Thyroid gland (tissue), 4 donors: Measurements from ENCODE around the gene MRAP. TPM values are rescaled to one million over a fixed set of nuclear protein-coding genes. Genes with fewer than 3 reads are reported as not detected.
"Not testable (repeated sequence)": the region's sequence is repeated elsewhere in the genome, so short reads cannot be mapped to it uniquely, and the experiment has no call there.

Source experiments
- DNase-seq, 2 donors: peaks; one replicate each; pipeline ENCODE4 v3.0.0-alpha.2; 2019
- H3K27ac ChIP-seq, 3 donors: fragments of 200-600 bp; sonication (generic); 1 replicate in 2 of 3; 2 replicates in 1 of 3; pipeline ENCODE4 v1.5.1; 2016 to 2019; ENCODE audit warnings: mild to moderate bottlenecking in 1 of 3, moderate library complexity in 1 of 3
- H3K27me3 ChIP-seq: fragments of 200-600 bp; sonication (generic); one replicate; pipeline ENCODE4 v1.5.1; 2019
- H3K36me3 ChIP-seq, 2 donors: fragments of 200-600 bp; sonication (generic); one replicate each; pipeline ENCODE4 v1.5.1; 2016 to 2019
- H3K4me1 ChIP-seq, 2 donors: fragments of 200-600 bp; sonication (generic); one replicate each; pipeline ENCODE4 v1.5.1; 2017 to 2019
- H3K4me3 ChIP-seq, 3 donors: fragments of 200-600 bp; sonication (generic); replicated peaks in 1 of 3; 1 replicate in 2 of 3; 2 replicates in 1 of 3; pipeline ENCODE4 v1.5.1; 2016; ENCODE audit warnings: mild to moderate bottlenecking in 1 of 3
- H3K9me3 ChIP-seq: fragments of 200-600 bp; sonication (generic); one replicate; pipeline ENCODE4 v1.5.1; 2017
- POLR2A ChIP-seq, 2 donors: fragments of 450-650 bp; IDR thresholded peaks; one replicate each; pipeline ENCODE4 v1.6.1; 2017; ENCODE audit warnings: antibody characterized with exemption in 2 of 2, mild to moderate bottlenecking in 2 of 2, moderate library complexity in 1 of 2
- WGBS, 2 donors: methylation state at CpG; one replicate each; pipeline ENCODE4 v1.1.5; 2017; 5-methylcytosine and 5-hydroxymethylcytosine counted together
- intact Hi-C: fragments of 100-400 bp; cut with DNase I; formaldehyde crosslinking; loops from one replicate; pipeline ENCODE4 v1.15.1; 2023
- total RNA-seq, 4 donors: library from RNA; depleted of rRNA; stranded (reverse); fragments of >200 nt; gene quantifications; one replicate each; pipeline ENCODE4 v1.2.3, GENCODE V29; 2016
- TF ChIP-seq, protein P1 (sequence below), 6 experiments: fragments of 200-600 bp in 3 of 6; fragments of 450-650 bp in 3 of 6; sonication (generic) in 3 of 6; IDR thresholded peaks; one replicate each; pipeline ENCODE4 v1.5.1; 2016 to 2019; ENCODE audit warnings: antibody characterized with exemption in 6 of 6, mild to moderate bottlenecking in 2 of 6, inconsistent platforms in 1 of 6, moderate library complexity in 1 of 6

Gene MRAP
- total RNA-seq, 4 donors from 2014 or later: not detected

DNA sequence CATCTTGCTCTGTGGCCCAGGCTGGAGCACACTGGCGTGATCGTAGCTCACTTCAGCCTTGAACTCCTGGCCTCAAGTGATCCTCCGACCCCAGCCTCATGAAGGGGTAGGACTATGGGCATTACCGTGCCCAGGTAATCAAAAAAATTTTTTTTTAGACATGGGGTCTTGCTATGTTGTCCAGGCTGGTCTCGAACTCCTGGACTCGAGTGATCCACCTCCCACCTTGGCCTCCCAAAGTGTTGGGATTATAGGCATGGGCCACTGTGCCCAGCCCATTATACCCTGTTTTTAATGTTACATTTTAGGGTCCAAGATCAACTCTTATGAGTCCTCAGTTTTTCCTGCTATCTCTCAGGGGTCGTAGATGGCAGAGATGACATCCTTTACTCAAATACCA lies 6.3 kb downstream of the MRAP start:
- Histone ChIP-seq H3K4me3 (no peak overlapping the region), H3K4me1 (no peaks in the 10 kb centered on the region), H3K9me3 (no peaks in the 10 kb centered on the region), H3K27ac (no peak overlapping the region), H3K36me3 (no peaks in the 10 kb centered on the region), H3K27me3 (no peaks in the 10 kb centered on the region)
- DNase-seq: no peak
- 98 to 99% methylated on average over 7 of the region's 7 CpGs for WGBS, 2 donors
- intact Hi-C loops: no loop called here
- TF ChIP-seq, protein P1, sequence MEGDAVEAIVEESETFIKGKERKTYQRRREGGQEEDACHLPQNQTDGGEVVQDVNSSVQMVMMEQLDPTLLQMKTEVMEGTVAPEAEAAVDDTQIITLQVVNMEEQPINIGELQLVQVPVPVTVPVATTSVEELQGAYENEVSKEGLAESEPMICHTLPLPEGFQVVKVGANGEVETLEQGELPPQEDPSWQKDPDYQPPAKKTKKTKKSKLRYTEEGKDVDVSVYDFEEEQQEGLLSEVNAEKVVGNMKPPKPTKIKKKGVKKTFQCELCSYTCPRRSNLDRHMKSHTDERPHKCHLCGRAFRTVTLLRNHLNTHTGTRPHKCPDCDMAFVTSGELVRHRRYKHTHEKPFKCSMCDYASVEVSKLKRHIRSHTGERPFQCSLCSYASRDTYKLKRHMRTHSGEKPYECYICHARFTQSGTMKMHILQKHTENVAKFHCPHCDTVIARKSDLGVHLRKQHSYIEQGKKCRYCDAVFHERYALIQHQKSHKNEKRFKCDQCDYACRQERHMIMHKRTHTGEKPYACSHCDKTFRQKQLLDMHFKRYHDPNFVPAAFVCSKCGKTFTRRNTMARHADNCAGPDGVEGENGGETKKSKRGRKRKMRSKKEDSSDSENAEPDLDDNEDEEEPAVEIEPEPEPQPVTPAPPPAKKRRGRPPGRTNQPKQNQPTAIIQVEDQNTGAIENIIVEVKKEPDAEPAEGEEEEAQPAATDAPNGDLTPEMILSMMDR (IDR thresholded peaks at IDR 0.05): no peak
- no peak for TF ChIP-seq POLR2A (IDR thresholded peaks at IDR 0.05)

DNA sequence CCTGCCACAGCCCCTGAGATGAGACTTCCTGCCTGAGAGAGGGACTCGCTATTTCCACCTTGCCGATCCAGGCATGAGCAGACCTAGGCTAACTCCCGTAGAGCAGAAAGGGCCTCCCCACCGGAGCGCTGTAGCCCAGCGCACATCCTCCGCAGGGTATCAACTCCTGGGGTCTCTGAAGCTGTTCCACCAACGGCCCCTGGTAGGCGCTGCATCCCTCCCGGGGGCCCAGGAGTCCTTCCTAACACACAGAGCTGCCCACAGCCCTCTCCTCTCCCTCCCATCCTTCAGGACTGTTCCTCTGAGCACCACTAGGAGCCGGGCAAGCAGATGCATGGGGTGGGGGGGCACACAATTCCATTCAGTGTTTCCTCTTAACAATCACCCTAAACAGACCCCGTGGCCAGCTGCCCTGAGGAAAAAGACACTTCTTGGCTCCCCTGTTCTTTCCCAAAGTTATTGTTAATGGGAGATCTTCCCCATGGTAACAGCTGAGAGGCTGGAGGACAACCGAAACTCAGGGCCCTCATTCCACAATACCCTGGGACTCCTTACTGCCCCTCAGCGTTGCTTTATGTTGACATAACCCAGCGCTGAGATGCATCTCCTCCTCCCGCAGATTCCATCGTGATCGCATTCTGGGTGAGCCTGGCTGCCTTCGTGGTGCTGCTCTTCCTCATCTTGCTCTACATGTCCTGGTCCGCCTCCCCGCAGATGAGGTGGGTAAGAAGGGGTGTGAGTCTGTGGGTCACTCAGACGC lies 7.5 kb downstream of the MRAP start:
- intact Hi-C loops: no loop called here
- WGBS, 2 donors: 48 to 72% methylated on average over 12 to 17 of the region's 22 CpGs

DNA sequence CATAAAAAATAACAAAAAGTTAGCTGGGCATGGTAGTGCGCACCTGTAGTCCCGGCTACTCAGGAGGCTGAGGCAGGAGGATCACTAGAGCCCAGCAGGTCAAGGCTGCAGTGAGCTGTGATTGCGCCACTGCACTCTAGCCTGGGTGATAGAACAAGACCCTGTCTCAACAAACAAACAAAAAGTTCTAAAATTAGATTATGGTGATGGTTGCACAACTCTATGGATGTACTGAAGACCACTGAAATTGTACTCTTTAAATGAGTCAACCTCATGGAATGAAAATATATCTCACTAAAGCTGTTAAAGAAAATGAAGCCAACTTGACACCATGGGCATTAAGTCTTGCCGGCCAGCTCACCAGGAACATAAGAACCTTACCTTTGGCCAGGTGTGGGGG lies 9.1 kb downstream of the MRAP start:
- intact Hi-C loops: no loop called here
- Histone ChIP-seq H3K36me3 (no peaks in the 10 kb centered on the region), H3K4me1 (no peaks in the 10 kb centered on the region), H3K27ac (no peak overlapping the region), H3K9me3 (no peaks in the 10 kb centered on the region), H3K27me3 (no peaks in the 10 kb centered on the region), H3K4me3 (no peak overlapping the region)
- no peak for DNase-seq
- TF ChIP-seq POLR2A (IDR thresholded peaks at IDR 0.05): no peak
- TF ChIP-seq, protein P1 (IDR thresholded peaks at IDR 0.05): no peak
- WGBS, 2 donors: 98 to 99% methylated on average over 4 of the region's 4 CpGs

More for the DNA sequence above, 7.5 kb downstream of the MRAP start:
- no peak for DNase-seq
- no peak overlapping the region for H3K27ac ChIP-seq
- TF ChIP-seq, protein P1 (IDR thresholded peaks at IDR 0.05): peak in 1 of 6 experiments; percentile 21
- TF ChIP-seq POLR2A (IDR thresholded peaks at IDR 0.05): no peak
- H3K4me3 ChIP-seq: no peak overlapping the region
- no peaks in the 10 kb centered on the region for H3K9me3 ChIP-seq
- no peaks in the 10 kb centered on the region for H3K27me3 ChIP-seq
- H3K36me3 ChIP-seq: no peaks in the 10 kb centered on the region
- no peaks in the 10 kb centered on the region for H3K4me1 ChIP-seq

DNA sequence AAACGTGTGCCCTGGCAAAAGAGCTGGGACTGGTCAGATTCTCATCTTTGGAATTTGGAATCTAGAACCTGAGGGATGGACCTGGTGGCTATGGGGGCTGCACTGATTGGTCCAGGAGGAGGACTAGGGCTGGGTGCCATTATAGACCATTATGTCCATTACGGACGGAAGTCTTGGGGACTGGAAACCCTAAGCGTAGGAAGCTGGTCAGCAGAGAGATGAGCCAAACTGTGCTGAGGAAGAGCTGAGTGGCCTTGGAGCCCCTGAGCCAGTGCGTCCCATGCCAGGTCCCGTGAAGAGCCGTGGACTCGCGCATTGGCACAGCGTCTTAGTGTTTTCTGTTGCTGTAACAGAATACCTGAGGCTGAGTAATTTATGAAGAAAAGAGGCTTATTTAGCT lies 10.0 kb downstream of the MRAP start:
- DNase-seq: no peak
- 94 to 96% methylated on average over 10 of the region's 10 CpGs for WGBS, 2 donors
- TF ChIP-seq, protein P1 (IDR thresholded peaks at IDR 0.05): no peak
- TF ChIP-seq POLR2A (IDR thresholded peaks at IDR 0.05): no peak
- no peaks in the 10 kb centered on the region for H3K27me3 ChIP-seq
- no peak overlapping the region for H3K27ac ChIP-seq
- no peaks in the 10 kb centered on the region for H3K9me3 ChIP-seq
- no peaks in the 10 kb centered on the region for H3K36me3 ChIP-seq
- intact Hi-C loops: no loop called here
- H3K4me1 ChIP-seq: no peaks in the 10 kb centered on the region
- H3K4me3 ChIP-seq: no peak overlapping the region

DNA sequence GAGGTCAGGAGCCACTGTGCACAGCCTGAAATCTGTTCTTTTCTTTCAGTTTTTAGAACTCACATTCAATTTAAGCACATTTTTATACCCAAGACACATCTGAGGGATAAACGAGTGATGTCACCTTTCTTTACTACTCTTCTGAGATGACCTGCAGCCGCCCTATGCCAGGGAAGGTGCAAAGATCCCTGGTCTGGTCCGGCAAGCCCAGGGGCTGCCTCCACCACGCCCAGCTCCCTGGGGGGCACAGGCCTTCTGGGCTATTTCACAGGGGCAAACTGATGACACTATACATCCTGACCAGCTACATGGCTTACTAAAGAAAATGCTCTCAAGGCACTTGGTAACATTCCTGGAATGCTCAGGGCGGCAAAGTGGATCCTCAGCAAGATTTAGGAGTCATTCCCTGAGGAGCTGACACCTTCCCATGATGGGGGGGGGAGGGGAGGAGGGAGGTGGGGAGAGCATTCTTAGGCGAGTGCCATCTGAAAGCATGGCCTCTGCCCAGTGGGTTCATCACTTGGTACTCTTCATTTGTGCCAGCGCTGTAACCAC lies 11.3 kb downstream of the MRAP start:
- peaks cover 6 to 9% of the 10 kb centered on the region in 2 donors for H3K36me3 ChIP-seq
- H3K9me3 ChIP-seq: no peaks in the 10 kb centered on the region
- no peak overlapping the region for H3K4me3 ChIP-seq
- no peak for DNase-seq
- intact Hi-C loops: no loop called here
- no peaks in the 10 kb centered on the region for H3K27me3 ChIP-seq
- no peaks in the 10 kb centered on the region for H3K4me1 ChIP-seq
- TF ChIP-seq, protein P1 (IDR thresholded peaks at IDR 0.05): no peak
- no peak for TF ChIP-seq POLR2A (IDR thresholded peaks at IDR 0.05)
- 92 to 94% methylated on average over 6 to 7 of the region's 7 CpGs for WGBS, 2 donors
- no peak overlapping the region for H3K27ac ChIP-seq

DNA sequence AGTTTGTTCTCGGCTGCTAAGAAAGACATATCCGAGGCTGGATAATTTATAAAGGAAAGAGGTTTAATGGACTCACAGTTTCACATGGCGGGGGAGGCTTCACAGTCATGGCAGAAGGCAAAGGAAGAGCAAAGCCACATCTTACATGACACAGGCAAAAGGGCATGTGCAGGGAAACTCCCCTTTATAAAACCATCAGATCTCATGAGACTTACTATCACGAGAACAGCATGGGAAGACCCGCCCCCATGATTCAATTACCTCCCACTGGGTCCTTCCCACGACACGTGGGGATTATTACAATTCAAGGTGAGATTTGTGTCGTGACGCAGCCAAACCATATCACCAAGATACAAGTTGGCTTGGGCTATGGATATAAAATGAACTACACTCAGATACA lies 12.3 kb downstream of the MRAP start:
- WGBS, 2 donors: 92 to 96% methylated on average over 9 of the region's 9 CpGs
- H3K4me3 ChIP-seq, H3K4me1 ChIP-seq, H3K27ac ChIP-seq, intact Hi-C loops, H3K27me3 ChIP-seq, H3K9me3 ChIP-seq, DNase-seq: not testable (repeated sequence)
- H3K36me3 ChIP-seq: peaks cover 10% of the 10 kb centered on the region in 2 donors
